NCI-H1048 (cell line): ENCODE results near the gene IL12A.

Experiments
- DNase-seq: peaks from one replicate; lab custom pipeline; 2025; lab: John Stamatoyannopoulos, UW

The IL12A gene

DNA sequence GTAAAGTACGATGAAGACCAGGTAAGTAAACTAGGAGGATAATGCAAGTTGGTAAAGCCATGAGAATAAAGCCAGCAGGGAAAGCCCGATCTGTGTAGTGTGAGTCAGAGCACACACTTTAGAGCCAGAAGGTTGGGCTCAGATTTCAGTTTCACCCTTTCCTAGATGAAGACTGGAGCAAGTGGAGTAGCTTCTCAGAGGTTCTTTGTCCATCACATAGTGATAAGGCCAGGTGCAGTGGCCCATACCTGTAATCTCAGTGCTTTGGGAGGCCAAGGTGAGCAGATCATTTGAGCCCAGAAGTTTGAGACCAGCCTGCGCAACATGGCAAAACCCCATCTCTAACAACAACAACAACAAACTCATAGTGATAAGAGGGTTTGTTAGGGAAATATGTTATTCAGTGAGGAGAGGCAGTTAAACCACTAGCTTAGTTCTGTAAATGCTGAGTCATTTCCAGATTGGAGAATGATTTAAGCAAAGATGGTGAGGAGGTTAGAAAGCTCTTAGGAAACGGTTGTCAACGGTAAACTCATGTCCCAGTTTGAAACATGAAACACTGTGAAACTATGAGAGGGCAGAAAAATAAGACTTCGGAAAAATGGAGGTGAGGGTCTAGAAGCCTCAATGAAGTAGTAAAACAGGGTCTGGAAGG is 39.0 kb downstream of the IL12A start:
- DNase-seq: no peak

DNA sequence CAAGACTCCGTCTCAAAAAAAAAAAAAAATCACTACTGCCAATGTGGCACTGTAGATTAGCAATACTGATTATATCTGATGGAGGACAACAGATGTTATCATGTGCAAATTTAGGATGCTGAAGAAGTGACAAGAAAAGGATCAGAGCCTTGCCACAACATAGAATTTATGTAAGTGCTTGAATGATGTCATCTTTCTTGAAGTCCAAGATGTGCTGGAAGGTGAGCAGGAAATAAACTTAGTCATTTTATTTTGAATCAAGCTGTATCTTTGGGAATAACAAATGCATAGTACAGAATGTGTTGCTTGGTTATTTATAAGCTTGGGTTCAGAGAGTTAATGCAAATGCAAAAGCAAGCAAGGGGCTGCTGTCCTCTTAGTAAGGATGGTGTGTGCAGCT is 47.1 kb downstream of the IL12A start:
- no peak for DNase-seq

DNA sequence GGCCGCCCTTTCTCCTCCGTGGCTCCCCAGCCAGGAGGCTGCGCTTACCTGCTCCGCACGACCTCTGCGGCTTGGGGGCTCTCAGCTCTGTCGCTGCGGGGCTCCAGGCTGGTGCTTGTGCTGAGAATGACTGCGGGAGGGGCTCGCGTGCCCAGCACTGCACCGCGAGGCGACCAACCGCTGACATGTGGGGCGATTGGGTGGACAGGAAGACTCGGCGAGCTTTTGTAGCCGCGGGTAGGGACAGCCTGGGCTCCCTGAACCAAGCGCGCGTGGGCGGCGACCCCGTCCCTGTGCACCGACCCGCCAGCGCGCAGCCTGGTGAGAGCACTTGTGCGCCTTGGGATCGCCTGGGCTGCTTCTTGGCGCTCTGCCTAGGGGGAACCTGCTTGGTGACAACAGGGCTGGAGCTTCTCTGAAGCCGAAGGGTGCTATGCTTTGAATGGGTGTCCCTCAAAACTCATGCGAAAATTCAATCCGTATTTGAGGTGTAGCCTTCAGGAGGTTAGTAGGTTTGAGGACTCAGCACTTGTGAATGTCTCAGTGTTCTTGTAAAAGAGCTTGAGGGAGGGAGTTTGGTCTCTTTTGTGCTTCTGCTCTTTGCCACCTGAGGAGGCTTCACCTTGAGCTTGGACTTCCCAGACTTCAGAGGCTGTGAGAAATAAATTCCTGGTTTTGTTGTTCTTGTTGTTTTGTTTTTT is 50.4 kb downstream of the IL12A start:
- DNase-seq: no peak

DNA sequence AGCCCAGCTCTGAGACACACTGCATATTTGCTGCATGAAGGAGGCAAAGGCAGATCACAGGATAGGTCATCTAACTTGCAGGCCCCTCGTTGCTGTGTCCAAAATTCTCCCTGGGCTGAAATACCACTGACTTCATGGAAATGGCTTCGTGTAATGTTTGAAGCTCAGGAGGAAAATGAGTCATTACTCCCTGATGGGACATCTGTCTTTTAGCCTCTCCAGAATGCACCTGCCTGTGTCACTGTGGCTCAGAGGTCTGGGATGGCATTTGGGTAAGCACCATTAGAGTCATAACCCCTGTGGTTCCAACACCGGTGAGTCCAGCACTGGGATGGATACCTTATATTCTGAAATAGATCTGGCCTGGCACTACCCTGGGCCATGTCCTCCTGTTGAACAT is 51.5 kb downstream of the IL12A start:
- DNase-seq: no peak

DNA sequence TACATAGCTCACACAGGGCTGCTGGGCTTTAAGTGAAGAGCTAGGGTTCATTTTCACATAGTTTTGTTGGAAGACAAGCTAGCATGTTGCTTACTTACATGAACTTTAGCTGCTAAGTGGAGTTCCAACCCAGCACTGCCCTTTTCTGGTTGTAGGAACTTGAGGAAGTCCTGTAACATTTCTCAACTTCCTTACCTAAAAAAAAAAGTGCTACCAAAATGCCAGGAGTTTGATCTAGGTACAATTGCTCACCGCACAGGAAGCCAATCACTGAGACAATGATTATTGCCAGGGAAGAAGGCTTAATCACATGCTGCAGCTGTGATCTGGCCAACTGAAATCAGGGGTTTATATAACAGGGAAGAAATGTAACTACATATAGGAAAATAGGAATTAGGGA is 52.8 kb downstream of the IL12A start:
- DNase-seq: no peak

DNA sequence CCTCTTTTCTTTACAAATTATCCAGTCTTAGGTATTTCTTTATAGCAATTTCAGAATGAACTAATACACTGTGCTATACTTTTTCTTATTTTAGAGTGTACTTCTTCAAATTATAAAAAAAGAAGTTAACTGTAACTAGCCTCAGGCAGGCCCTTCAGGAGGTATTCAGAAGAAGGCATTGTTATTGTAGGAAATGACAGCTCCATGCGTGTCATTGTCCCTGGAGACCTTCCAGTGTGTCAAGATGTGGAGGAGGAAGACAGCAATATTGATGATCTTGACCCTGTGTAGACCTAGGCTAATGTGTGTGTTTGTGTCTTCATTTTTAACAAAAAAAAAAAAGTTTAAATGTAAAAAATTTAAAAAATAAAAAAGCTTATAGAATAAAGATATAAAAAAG is 55.5 kb downstream of the IL12A start:
- no peak for DNase-seq
